ENCODE measurements around the gene YTHDF1.

Gene YTHDF1

GRCh38 chr20:63174309-63175037 lies 41.5 kb downstream of the YTHDF1 start:
- peak in 2 of 56 donors; percentile 6 to 56 for DNase-seq

DNA sequence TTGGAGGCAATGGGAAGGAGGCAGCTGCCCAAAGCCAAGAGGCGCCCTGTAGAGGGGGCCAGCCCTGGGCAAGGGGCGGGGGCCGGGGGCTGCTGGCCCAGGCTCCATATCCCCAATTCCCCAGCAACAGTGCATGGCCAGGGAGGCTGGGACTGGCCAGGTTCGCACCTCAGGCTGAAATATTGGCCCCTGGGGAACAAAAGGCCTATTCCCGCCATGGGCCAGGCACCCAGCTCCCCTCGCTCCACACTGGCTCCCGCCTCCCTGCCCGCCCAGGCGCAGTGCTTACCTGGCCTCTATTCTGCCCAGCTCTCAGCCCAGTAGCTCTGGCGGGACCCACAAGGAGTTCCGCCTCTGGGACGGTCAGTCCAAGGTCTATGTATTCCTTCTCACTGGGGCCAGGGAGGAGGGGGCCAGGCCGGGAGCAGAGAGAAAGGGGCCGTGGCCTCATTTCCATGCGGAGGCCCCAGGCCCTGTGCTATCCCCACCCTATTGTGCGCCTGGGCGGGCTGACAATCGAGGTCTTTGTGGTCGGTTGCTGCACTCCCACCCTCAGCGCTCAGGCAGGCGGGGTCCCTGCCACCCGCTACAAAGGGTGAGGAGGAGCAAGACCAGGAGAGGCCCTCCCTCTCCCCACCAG lies 42.3 kb downstream of the YTHDF1 start:
- no peak for DNase-seq

DNA sequence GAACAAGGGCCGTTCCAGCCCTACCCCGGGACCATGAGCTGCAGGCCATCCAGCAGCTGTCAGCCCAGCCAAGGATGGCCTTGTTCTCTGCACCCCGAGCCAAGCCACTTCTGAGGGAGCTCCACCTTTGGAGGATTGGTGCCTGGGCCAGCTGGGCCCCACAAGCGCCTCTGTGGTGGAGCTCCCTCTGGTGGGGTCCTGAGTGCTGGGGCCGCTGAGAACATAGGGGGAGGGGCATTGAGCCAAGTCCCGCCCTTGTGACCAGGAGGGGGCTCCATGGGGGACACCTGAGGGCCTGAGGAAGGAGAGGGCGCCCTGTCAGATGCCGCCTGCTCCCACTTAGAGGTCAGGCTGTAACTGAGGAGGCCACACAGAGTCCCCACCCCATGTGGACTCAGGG lies 43.2 kb downstream of the YTHDF1 start:
- DNase-seq: no peak

DNA sequence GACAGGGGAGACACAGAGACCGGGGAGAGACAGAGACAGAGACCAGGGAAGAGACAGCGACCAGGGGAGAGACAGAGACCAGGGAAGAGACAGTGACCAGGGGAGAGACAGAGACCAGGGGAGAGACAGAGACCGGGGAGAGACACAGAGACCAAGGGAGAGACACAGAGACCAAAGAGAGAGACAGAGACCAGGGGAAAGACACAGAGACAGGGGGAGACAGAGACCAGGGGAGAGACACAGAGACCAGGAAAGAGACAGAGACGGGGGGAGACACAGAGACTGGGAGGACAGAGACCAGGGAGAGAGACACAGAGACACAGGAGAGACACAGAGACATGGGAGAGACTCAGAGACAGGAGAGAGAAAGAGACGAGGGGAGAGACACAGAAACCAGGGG lies 43.9 kb downstream of the YTHDF1 start:
- no peak for DNase-seq

GRCh38 chr20:63169681-63170080 lies 46.2 kb downstream of the YTHDF1 start:
- no peak for DNase-seq

- DNase-seq: no peak
Observed at GRCh38 chr20:63168861-63169260, 47.1 kb downstream of the YTHDF1 start.

- no peak for DNase-seq
Observed at GRCh38 chr20:63167918-63168520, 47.9 kb downstream of the YTHDF1 start.

DNA sequence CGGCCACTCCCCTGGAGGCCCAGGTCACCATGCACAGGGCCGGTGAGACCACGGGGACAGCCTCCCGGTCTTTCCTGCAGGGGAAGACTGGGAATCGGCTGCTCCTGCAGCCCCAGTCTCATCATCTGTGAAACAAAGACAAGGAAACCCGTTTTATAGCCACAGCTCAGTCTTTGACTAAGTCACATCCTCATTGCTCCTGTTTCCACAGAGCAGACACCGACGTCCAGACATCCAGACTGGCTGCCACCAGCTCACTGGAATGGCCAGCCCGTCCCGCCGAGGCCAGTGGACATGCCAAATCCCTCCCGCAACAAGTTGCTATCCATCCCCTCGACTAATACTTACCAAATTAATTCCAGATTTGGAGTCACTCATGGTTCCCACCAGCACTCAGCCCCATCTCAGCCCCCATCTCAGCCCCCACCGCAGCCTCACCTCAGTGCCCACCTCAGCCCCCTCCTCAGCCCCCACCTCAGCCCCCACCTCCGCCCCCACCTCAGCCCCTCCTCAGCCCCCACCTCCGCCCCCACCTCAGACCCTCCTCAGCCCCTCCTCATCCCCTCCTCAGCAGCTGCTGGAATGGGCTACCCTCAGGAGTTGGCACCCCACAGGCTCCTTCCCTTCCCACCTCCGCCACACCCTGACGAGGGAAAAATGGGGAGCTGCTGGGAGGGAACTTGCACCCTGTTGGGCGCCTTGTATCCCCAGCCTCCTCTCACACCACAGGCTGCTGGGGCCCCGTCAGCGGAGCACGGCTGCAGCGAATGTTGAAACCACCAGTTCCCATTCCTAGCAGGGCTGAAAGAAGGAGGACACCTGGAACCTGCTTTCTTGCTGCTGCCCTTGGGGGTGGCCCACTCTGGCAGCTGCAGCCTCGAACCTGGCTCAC lies 48.7 kb downstream of the YTHDF1 start:
- peak in 3 of 56 donors; percentile 18 to 74 (median 50) for DNase-seq

GRCh38 chr20:63166193-63167020 lies 49.5 kb downstream of the YTHDF1 start:
- no peak for DNase-seq

GRCh38 chr20:63165356-63166192 lies 50.4 kb downstream of the YTHDF1 start:
- no peak for DNase-seq

DNA sequence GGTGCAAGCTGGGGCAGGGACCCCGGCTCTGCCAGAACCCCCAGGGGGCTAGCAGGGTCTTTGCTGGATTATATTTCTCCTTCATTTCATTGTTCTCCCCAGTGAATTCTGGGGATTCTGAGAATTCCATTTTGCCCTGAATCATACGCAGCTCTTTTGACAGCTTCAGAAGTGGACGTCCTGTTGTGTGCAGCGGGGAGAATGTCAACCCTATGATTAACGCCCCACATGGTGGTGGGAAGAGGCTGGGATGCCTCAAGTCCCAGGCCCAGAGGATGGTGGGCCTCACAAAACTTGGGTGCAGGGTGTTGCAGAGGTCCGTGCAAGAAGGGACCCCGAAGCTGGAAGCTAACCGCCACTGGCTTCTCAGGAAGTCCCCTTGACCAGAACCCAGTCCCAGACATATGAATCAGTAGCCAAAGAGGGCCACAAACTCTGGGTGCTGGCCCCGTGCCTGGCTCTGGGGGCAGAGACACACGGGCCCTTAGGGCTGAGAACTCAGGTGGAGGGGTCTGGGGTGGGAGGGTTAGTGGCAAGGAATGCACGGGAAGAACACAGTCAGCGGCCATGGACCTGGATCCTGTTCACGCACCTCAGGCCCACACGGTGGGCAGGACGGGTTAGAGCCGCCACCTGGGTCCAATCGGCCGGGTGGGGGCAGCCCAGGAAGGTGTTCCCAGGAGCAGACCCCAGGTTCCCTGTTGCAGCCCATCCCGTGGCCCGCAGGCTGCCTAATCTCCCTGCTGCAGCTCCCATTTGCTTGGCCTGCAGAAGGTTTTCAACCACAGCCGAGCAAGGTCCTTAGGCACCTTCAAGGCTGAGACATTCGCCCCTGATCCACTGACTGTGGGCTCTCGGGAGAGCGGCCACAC lies 51.2 kb downstream of the YTHDF1 start:
- no peak for DNase-seq

- DNase-seq: peak in 46 of 56 donors; percentile 13 to 81 (median 55)
Observed at GRCh38 chr20:63163596-63164483, 52.1 kb downstream of the YTHDF1 start.

DNA sequence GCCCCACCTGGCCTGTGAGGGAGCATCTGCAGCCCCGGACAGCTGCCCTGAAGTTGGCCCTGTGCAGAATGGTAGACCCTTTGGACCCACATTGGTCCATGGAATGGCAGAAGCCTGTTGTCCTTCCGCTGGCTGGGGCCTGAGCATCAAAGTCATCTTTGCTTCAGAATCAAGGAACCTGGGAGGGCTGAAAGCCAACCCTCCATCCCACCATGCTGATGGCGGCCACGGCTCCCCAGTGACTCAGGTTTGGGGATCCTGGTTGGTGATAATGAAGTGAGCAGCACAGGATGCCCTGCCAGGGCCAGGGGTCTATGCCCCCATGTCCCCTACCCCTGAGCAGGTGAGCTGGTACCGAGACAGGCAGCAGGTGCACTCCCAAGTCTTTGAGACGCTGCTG lies 52.8 kb downstream of the YTHDF1 start:
- no peak for DNase-seq

- DNase-seq: no peak
Observed at GRCh38 chr20:63162206-63162795, 53.6 kb downstream of the YTHDF1 start.

GRCh38 chr20:63161176-63161651 lies 54.7 kb downstream of the YTHDF1 start:
- no peak for DNase-seq

DNA sequence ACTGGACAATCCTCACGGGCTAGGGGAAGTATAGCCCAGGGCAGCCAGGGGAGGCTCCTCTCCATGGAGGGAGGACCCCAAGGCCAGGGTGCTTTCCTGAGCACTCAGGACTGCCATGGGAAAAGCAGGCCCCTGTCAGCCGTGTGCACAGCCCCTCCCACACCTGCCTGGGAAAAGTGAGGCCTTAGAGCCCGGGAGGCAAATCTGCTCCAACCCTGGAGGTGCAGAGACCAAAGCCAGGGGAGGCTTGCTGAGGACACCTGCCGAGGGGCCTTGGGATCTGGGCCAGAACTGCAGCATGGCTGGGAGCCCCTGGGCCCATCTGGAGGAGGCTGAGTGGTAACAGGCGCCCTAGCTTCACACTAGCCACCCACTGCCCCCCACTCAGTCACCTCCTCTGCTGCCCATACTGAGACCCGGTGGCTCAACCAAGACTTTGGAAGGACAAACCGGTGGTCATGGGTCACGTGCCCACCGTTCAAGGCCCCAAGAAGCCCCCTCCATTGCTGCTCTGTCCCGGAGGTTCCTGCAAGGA lies 55.2 kb downstream of the YTHDF1 start:
- no peak for DNase-seq

All from amygdala (tissue), 56 donors.